Midbrain (tissue), 1 donor: ENCODE results near the gene DRD3.

Source experiments
- DNase-seq: peaks from one replicate; lab custom pipeline; 2025; lab: John Stamatoyannopoulos, UW

The DRD3 gene

GRCh38 chr3:114120211-114120610, 58.6 kb downstream of the DRD3 start:
- DNase-seq: no peak

DNA sequence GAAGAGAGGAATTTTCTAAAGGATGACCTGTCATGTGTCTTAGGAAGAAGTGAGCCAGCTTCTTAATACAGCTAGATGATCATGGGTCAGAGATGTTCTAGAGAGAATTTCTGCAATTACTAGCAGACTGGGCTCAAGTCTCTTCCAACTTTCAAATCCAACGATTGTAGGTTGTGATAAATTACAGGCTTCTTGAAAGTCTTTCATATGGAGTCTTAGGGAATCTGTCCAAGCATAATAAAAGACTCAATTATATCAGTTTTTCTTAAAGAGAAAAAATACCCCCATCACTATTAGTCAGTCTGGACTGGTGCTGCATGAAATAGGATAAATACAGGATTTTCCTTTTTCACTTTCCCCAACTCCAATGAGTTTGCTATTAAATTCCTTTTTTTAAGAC, 59.1 kb downstream of the DRD3 start:
- no peak for DNase-seq

DNA sequence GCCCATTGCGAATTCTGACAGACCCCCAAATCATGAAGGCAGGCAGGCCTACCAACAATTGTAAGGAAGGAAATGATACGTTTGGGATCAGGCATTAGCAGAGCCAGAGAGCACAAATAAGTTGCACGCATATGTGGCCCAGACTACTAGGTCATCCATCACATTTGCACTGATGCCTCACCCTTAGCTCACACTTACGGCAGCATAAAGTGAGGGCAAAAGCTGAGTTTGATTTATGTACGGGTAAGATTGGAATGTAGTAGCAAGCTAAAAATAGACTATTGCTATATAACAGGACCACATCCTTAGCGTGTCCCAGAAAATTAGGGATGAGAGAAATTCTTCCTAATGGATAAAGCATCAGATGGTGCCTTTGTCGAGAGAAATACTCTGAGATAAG, 63.7 kb downstream of the DRD3 start:
- no peak for DNase-seq

DNA sequence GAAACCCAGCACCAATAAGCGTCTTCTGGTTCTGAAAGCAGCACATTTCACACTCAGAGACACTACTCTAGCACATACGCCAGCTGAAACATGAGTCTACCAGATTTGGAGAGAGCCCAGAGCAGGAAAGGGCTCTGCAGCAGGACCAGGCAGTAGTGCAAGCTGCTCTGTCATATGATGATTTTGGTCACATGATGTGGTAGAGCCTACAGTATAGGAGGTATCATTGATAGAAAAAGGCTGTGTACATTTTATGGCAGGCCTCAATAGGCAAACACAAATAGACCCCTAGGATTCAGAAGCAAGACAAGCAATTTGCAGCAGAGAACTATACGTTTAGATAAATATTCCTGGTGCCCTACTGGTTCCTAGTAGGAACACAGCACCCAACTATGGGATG, 64.1 kb downstream of the DRD3 start:
- DNase-seq: no peak

DNA sequence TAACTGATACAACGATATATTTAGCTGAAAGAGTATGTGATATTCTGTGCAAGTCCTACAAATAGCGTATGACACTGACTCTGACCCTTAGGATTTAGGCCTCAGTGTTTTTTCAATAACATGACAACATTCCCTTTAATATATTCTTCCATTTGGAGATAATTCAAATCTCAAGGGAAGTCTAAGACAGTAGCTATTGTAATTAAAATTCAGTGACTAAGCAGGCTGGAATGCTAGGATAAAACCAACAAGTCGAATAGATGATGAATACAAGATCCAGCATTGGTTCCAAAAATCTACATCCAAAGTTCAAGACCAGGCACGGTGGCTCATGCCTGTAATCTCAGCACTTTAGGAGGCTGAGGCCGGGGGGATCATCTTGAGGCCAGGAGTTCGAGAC, 66.2 kb downstream of the DRD3 start:
- no peak for DNase-seq

- no peak for DNase-seq
Observed at GRCh38 chr3:114111060-114111770, 67.6 kb downstream of the DRD3 start.

GRCh38 chr3:114110439-114110838, 68.4 kb downstream of the DRD3 start:
- no peak for DNase-seq

DNA sequence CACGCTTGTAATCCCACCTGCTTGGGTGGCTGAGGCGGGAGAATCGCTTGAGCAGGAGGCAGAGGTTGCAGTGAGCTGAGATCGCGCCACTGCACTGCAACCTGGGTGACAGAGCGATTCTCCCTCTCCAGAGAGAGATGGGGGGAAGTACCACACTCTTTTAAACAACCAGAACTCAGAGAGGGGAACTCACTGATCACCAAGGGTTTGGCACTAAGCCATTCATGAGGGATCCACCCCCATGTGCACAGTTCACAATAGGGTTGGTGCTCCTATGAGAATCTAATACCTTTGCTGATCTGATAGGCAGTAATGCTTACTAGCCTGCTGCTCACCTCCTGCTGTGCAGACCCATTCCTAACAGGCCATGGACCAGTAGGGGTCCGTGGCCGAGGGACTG, 70.7 kb downstream of the DRD3 start:
- DNase-seq: no peak

GRCh38 chr3:114104414-114104813, 74.4 kb downstream of the DRD3 start:
- DNase-seq: no peak

GRCh38 chr3:114103858-114104257, 75.0 kb downstream of the DRD3 start:
- DNase-seq: no peak

GRCh38 chr3:114103181-114103580, 75.7 kb downstream of the DRD3 start:
- no peak for DNase-seq

- DNase-seq: no peak
Observed at GRCh38 chr3:114101101-114101500, 77.8 kb downstream of the DRD3 start.

GRCh38 chr3:114095796-114096195, 83.1 kb downstream of the DRD3 start:
- no peak for DNase-seq

GRCh38 chr3:114093596-114093995, 85.3 kb downstream of the DRD3 start:
- no peak for DNase-seq

DNA sequence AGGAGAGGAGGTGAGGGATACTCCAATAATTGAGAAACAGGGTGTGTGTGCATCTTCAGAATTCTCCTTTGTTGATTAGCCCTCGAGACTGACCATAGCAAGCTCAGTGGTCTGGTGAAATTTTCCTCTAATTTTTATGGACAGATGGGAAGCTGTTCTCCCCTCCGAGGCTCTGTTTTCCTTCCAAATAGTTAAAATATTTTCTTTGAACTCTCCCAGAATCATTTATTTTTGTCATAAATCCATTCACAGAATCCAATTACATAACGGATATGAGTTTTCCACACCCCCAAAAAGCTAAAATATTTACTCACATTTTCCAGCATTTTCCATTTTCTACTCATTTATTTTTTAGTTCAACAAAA, 85.9 kb downstream of the DRD3 start:
- no peak for DNase-seq

DNA sequence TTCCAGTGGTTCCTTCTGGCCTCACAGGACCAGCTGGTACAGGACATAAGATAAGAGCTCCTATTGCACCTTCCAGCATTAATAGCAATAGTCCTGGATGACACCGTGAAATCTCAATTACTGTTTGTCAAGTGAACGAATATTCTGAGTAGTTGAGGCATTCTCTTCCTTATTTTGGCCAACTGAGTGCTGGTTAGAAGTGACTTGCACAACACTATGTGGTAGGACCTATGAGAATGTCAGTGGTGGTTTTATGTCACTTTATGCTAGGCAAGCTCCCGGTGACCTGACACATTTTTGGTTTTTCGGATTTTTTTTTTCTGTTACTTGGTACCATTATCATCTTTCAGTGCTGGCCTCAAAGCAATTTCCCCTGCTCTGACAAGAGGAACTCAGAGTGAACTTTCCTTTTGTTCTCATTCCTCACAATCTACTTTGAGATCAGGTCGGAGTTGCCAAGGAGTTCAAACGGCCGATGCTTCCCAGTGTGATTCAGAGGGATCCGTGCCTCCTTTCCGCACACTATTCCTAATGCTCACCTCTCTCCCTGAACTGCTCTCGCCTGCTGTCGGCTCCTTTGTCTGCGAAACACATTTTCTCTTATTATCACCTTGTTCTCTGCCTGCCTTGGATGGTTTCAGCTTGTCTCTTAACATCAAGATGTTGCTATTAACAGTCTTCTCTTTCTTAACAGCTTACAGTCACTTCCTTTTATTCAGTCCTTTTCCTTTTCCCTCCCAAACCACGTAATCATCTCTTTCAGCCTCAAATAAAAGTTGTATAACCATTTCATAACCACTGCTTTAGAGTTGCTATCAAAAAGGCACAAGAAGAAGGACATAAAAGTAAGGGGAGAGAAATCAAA, 86.5 kb downstream of the DRD3 start:
- DNase-seq: no peak

DNA sequence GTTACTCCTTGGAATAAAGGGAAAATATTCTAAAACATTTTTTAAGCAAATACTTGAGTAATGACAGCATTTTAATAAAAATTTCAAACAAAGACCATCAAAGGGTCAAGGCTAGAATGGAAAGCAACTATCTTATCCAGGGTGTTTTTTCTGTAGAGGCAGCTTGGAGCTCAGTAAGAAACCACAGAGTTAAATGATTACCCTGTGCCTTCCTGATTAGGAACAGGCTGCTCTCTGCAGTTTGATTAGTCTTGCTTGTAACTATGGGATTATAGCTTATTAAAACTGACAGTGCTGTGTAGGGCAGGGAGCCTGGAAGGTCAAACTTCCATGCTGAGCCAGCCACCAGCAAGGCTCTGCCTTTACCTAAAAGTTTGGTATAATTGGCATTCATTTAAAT, 89.2 kb downstream of the DRD3 start:
- no peak for DNase-seq

DNA sequence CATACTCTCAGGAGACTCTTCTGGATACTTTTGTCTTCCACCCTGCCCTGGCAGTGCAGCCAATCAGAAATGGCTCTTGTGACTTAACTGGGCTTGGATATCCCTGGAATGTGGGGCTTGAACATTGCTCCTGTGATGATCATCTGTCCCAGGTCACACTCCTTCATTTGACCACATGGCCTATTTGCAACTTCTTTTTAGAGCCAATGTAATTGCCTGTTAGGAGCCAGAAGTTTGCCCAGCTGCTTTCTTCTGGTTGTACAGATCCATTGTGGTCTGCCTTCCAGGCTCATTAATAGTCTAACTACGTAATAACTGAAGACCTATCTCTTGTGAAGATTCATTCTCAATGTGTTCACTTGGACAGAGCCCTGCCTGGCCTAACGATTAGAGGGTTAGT, 92.5 kb downstream of the DRD3 start:
- DNase-seq: no peak

DNA sequence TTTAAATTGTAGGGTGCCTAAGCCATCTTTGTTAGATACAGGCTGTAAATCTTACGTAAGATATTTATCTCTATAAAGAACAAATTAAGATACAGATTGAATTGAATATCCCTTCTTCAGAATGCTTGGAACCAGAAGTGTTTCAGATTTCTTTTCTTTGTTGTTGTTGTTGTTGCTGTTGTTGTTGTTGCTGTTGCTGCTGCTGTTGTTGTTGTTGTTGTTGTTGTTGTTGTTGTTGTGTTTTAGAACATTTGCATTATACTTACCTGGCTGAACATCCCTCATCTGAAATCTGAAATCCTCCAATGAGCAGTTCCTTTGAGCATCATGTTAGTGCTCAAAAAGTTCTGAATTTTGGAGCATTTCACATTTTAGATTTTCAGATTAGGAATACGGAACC, 95.7 kb downstream of the DRD3 start:
- DNase-seq: no peak

DNA sequence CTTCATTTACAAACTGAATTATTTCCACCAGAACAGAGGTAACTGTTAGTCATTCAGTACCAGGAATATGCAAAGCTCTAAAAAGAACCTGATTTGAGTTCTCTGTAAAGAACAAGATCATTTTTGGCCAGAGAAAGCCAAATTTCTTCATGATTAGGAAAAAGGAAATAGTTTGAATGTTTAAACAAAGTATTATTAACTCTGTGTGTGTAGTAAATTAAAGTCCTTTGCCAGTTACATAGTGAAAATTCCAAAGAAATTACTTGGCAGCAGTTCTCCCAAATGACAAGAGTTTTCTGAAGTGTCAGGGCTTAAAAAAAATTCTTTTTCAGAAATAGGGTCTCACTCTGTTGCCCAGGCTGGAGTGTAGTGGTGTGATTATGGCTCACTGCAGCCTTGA, 97.8 kb downstream of the DRD3 start:
- no peak for DNase-seq

DNA sequence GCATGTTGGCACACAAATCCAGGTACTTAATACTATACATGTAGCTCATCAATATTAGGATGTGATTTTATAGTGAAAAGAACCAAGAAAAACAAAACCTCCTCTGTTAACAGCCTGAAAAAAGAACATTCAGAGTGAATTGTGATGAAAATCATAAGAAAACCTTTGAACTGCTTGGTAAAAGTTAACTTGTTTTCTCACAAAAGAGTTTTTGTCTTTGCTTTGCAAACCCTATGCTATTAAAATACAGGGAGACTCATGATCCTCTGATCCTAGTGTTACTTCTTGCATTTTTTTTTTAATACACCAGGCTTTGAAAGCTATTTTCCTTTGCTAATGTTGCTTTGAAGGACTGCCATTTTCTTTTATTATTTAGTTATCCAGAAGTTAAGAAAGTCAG, 98.7 kb downstream of the DRD3 start:
- DNase-seq: no peak

DNA sequence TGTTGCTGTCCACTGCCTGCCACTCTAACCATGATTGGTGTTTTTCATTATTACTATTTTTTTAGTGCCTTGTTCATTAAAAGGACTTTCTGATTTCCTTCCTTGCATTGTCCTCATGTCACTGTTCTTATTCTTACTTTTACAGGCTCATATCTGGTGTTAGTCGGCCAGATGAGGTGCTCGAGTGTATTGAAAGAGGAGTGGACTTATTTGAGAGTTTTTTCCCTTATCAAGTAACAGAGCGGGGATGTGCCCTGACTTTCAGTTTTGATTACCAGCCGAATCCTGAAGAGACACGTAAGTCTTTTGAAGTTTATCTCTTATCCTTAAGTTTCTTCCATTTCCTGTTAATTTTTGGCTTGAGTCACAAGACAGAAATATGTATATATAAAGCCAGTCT, 99.1 kb downstream of the DRD3 start:
- no peak for DNase-seq

DNA sequence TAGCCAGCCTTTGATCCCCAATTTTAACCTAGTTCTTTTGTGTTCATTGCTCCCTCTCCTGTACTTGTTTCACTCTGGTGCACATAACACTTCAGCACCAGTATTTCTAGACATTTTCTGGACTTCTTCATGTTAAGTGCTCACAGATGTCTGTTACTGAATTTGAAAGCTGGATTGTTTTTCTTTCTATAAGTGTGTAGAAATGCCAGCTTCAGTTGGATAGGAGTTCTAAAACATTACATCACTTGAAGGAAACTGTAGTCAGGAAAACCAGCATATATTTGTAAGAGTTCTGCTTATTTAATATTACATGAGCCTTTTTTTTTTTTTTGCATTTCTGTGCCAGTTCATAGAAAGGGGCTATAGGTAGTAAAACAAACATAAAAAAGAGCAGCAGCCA, 100.7 kb downstream of the DRD3 start:
- DNase-seq: no peak
